Neural cell (in vitro differentiated cells): ENCODE results near the gene PIK3R3. TPM values are rescaled to one million over a fixed set of nuclear protein-coding genes. Genes with fewer than 3 reads are reported as not detected.

Experiments
- H2AFZ ChIP-seq: fragments of 200-600, 300-800 bp; sonication (generic), shearing (Covaris generic); 2 replicates; pipeline ENCODE4 v1.6.0; 2014; ENCODE audit warnings: low read depth, mild to moderate bottlenecking, antibody characterized with exemption, low read length, moderate library complexity
- H3F3A ChIP-seq: fragments of 200-600 bp; shearing (Covaris generic); 2 replicates; pipeline ENCODE4 v1.6.1; 2016; ENCODE audit warnings: mild to moderate bottlenecking, moderate library complexity, mixed read lengths, antibody characterized with exemption, low read length; ENCODE audit not compliant: insufficient read depth, poor library complexity, severe bottlenecking
- H3K27ac ChIP-seq: fragments of 200-600, 300-800 bp; sonication (generic), shearing (Covaris generic); 2 replicates; pipeline ENCODE4 v1.5.1; 2014; ENCODE audit warnings: mild to moderate bottlenecking, low read length, moderate library complexity
- H3K27me3 ChIP-seq: fragments of 300-800, 200-600 bp; sonication (generic), shearing (Covaris generic); 2 replicates; pipeline ENCODE4 v1.6.0; 2014; ENCODE audit warnings: mild to moderate bottlenecking, low read depth, low read length, moderate library complexity; ENCODE audit not compliant: insufficient read depth
- H3K36me3 ChIP-seq: fragments of 300-800, 200-600 bp; sonication (generic), shearing (Covaris generic); 2 replicates; pipeline ENCODE4 v1.5.1; 2014; ENCODE audit warnings: mild to moderate bottlenecking, antibody characterized with exemption, low read length, moderate library complexity; ENCODE audit not compliant: insufficient read depth
- H3K4me2 ChIP-seq: fragments of 300-800, 200-600 bp; sonication (generic), shearing (Covaris generic); 2 replicates; pipeline ENCODE4 v1.6.0; 2014; ENCODE audit warnings: mild to moderate bottlenecking, low read length
- H3K4me3 ChIP-seq: fragments of 300-800, 200-600 bp; sonication (generic), shearing (Covaris generic); 2 replicates; pipeline ENCODE4 v1.5.1; 2014; ENCODE audit warnings: mild to moderate bottlenecking, low read length, moderate library complexity
- H3K79me2 ChIP-seq: fragments of 200-600 bp; shearing (Covaris generic); replicated peaks from 2 replicates; pipeline ENCODE4 v1.6.0; 2014; ENCODE audit warnings: mild to moderate bottlenecking, low read length, moderate library complexity; ENCODE audit not compliant: insufficient read depth
- H3K9ac ChIP-seq: fragments of 300-800, 200-600 bp; sonication (generic), shearing (Covaris generic); 2 replicates; pipeline ENCODE4 v1.6.1; 2016; ENCODE audit warnings: mild to moderate bottlenecking, low read length, mixed read lengths
- H3K9me2 ChIP-seq: fragments of 200-600 bp; shearing (Covaris generic); 2 replicates; pipeline ENCODE4 v1.6.1; 2016; ENCODE audit warnings: mild to moderate bottlenecking, low read length, mixed read lengths; ENCODE audit not compliant: insufficient read depth
- H3K9me3 ChIP-seq: fragments of 200-600, 300-800 bp; sonication (generic), shearing (Covaris generic); 2 replicates; pipeline ENCODE4 v1.6.1; 2016; ENCODE audit warnings: mild to moderate bottlenecking, mixed run types, low read length, moderate library complexity, mixed read lengths
- H4K20me1 ChIP-seq: fragments of 200-600 bp; shearing (Covaris generic); 2 replicates; pipeline ENCODE4 v1.6.1; 2016; ENCODE audit warnings: mild to moderate bottlenecking, mixed run types; ENCODE audit not compliant: insufficient read depth
- EP300 ChIP-seq: fragments of 450-650 bp; conservative IDR thresholded peaks from 2 replicates; pipeline ENCODE4 v1.6.1; 2014; ENCODE audit warnings: antibody characterized with exemption, mild to moderate bottlenecking, moderate library complexity; ENCODE audit not compliant: poor library complexity, severe bottlenecking
- EZH2 ChIP-seq: fragments of 200-600, 300-800 bp; shearing (Covaris generic), sonication (generic); IDR thresholded peaks from 2 replicates; pipeline ENCODE4 v1.6.1; 2014; ENCODE audit warnings: antibody characterized with exemption, low read length, borderline replicate concordance, mild to moderate bottlenecking; ENCODE audit not compliant: insufficient read depth, poor library complexity, severe bottlenecking
- MXI1 ChIP-seq: fragments of 450-650 bp; conservative IDR thresholded peaks from 2 replicates; pipeline ENCODE4 v1.6.1; 2014; ENCODE audit warnings: antibody characterized with exemption, mild to moderate bottlenecking; ENCODE audit not compliant: poor library complexity, severe bottlenecking
- POLR2AphosphoS5 ChIP-seq: IDR thresholded peaks from 2 replicates; pipeline ENCODE4 v1.6.1; 2012
- RAD21 ChIP-seq: fragments of 450-650 bp; conservative IDR thresholded peaks from 2 replicates; pipeline ENCODE4 v1.6.1; 2014; ENCODE audit warnings: antibody characterized with exemption, mild to moderate bottlenecking, moderate library complexity
- REST ChIP-seq: IDR thresholded peaks from 2 replicates; pipeline ENCODE4 v1.6.1; 2012; ENCODE audit warnings: borderline replicate concordance
- SMC3 ChIP-seq: fragments of 450-650 bp; conservative IDR thresholded peaks from 2 replicates; pipeline ENCODE4 v1.6.1; 2014; ENCODE audit warnings: antibody characterized with exemption, mild to moderate bottlenecking, moderate library complexity; ENCODE audit not compliant: poor library complexity
- TAF1 ChIP-seq: IDR thresholded peaks from 2 replicates; pipeline ENCODE4 v1.6.1; 2012; ENCODE audit warnings: low read depth
- polyA plus RNA-seq: library from polyadenylated mRNA; depleted of rRNA; stranded (reverse); fragments of >200 nt; gene quantifications from 2 replicates; pipeline ENCODE4 v1.2.3, GENCODE V29; 2014
- TF ChIP-seq, protein P1 (sequence below): fragments of 450-650 bp; IDR thresholded peaks from 2 replicates; pipeline ENCODE4 v1.5.1; 2014; ENCODE audit warnings: antibody characterized with exemption, mild to moderate bottlenecking, moderate library complexity; ENCODE audit not compliant: poor library complexity, severe bottlenecking

Gene PIK3R3
- polyA plus RNA-seq, 1 donor from 2014 or later: 119 TPM

DNA sequence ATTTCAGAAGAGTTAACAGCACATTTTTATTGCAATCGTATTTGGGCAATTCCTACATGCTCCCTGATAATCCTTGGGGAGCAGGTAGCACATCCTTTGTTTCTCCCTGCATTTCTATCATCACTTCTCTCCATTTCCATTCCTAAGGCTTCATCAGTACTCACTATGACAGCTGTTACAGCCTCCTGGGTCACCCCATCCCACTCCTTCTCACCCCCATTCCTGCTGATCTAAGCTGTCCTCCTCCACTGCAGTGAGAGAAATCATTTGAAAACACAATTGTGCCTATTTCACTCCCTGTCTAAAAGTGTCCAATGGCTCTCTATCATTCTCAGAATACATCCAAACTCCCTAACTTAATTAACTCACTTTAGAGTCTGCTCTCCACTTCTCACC is 25.5 kb upstream of the PIK3R3 start:
- no peaks in the 10 kb centered on the region for H3K9me2 ChIP-seq
- H3K4me3 ChIP-seq: no peak overlapping the region
- H3K27me3 ChIP-seq: no peaks in the 10 kb centered on the region
- no peaks in the 10 kb centered on the region for H3K79me2 ChIP-seq
- no peak overlapping the region for H3K4me2 ChIP-seq
- H4K20me1 ChIP-seq: no peaks in the 10 kb centered on the region
- no peak overlapping the region for H3K27ac ChIP-seq
- TF ChIP-seq TAF1: no peak
- no peak for TF ChIP-seq EP300
- TF ChIP-seq SMC3: no peak
- no peak for TF ChIP-seq RAD21
- TF ChIP-seq, protein P1, sequence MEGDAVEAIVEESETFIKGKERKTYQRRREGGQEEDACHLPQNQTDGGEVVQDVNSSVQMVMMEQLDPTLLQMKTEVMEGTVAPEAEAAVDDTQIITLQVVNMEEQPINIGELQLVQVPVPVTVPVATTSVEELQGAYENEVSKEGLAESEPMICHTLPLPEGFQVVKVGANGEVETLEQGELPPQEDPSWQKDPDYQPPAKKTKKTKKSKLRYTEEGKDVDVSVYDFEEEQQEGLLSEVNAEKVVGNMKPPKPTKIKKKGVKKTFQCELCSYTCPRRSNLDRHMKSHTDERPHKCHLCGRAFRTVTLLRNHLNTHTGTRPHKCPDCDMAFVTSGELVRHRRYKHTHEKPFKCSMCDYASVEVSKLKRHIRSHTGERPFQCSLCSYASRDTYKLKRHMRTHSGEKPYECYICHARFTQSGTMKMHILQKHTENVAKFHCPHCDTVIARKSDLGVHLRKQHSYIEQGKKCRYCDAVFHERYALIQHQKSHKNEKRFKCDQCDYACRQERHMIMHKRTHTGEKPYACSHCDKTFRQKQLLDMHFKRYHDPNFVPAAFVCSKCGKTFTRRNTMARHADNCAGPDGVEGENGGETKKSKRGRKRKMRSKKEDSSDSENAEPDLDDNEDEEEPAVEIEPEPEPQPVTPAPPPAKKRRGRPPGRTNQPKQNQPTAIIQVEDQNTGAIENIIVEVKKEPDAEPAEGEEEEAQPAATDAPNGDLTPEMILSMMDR: no peak
- TF ChIP-seq EZH2: no peak
- TF ChIP-seq MXI1: no peak
- no peak for TF ChIP-seq POLR2AphosphoS5
- no peak for TF ChIP-seq REST
- no peak overlapping the region for H3K9ac ChIP-seq
- no peak overlapping the region for H2AFZ ChIP-seq
- H3K36me3 ChIP-seq: no peaks in the 10 kb centered on the region
- H3F3A ChIP-seq: no peaks in the 10 kb centered on the region
- H3K9me3 ChIP-seq: no peaks in the 10 kb centered on the region

DNA sequence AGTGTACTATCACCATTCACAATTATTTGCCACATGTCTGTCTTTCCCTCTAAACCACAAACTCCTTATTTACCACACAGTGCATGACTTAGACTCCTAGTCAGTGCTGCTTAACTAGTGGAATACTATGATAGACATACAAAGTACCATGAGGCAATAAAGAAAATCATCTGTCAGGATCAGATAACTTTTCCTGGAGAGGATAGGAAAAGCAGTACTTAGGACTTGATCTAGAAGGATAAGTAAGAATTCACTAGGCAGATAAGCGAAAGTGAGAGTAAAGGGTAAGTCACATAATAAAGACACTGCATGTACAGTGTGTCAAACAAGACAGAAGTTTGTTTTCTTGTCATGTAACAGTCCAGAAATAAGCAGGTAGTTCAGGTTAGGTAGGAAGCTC is 21.3 kb upstream of the PIK3R3 start:
- no peaks in the 10 kb centered on the region for H3F3A ChIP-seq
- no peaks in the 10 kb centered on the region for H3K36me3 ChIP-seq
- no peaks in the 10 kb centered on the region for H3K9me3 ChIP-seq
- no peak overlapping the region for H3K9ac ChIP-seq
- H3K9me2 ChIP-seq: no peaks in the 10 kb centered on the region
- H3K27me3 ChIP-seq: no peaks in the 10 kb centered on the region
- no peaks in the 10 kb centered on the region for H4K20me1 ChIP-seq
- TF ChIP-seq, protein P1: no peak
- TF ChIP-seq RAD21: no peak
- TF ChIP-seq TAF1: no peak
- H3K4me2 ChIP-seq: no peak overlapping the region
- H2AFZ ChIP-seq: no peak overlapping the region
- H3K79me2 ChIP-seq: no peaks in the 10 kb centered on the region
- H3K27ac ChIP-seq: no peak overlapping the region
- H3K4me3 ChIP-seq: no peak overlapping the region
